Keratinocyte (primary cell): ENCODE measurements around the gene PCDH15. TPM values are rescaled to one million over a fixed set of nuclear protein-coding genes. Genes with fewer than 3 reads are reported as not detected.

Source experiments
- DNase-seq: peaks from one replicate; pipeline ENCODE4 v3.0.0-alpha.2; 2011; ENCODE audit warnings: low read depth, missing footprints, low spot score
- FAIRE-seq: peaks from 2 replicates; lab custom pipeline; 2011; peaks lifted over from hg19 to GRCh38; lab: Jason Lieb, UNC
- H2AFZ ChIP-seq: 2 replicates; pipeline ENCODE4 v1.6.0; 2012; ENCODE audit warnings: low read length, control low read depth, inconsistent platforms; ENCODE audit not compliant: control insufficient read depth
- H3K27ac ChIP-seq: 2 replicates; pipeline ENCODE4 v1.5.1; 2011; ENCODE audit warnings: low read length; ENCODE audit not compliant: control insufficient read depth, insufficient read depth
- H3K27me3 ChIP-seq: 3 replicates; pipeline ENCODE4 v1.6.0; 2011; ENCODE audit warnings: low read length; ENCODE audit not compliant: control insufficient read depth, insufficient read depth; ENCODE audit errors: extremely low read depth
- H3K36me3 ChIP-seq, 2 experiments: 2 replicates in 1 of 2; 3 replicates in 1 of 2; pipeline ENCODE4 v1.5.1; 2011; ENCODE audit warnings: low read length in 2 of 2, mild to moderate bottlenecking in 1 of 2; ENCODE audit not compliant: control insufficient read depth in 2 of 2, insufficient read depth in 2 of 2; ENCODE audit errors: extremely low read depth in 1 of 2
- H3K4me1 ChIP-seq: 3 replicates; pipeline ENCODE4 v1.5.1; 2011; ENCODE audit warnings: low read length; ENCODE audit not compliant: control insufficient read depth, insufficient read depth; ENCODE audit errors: extremely low read depth
- H3K4me2 ChIP-seq: 3 replicates; pipeline ENCODE4 v1.6.0; 2011; ENCODE audit warnings: low read depth, low read length; ENCODE audit not compliant: control insufficient read depth, insufficient read depth; ENCODE audit errors: extremely low read depth
- H3K4me3 ChIP-seq, 3 experiments: fragments of 200-600 bp in 1 of 3; sonication (generic) in 1 of 3; 2 replicates in 2 of 3; 3 replicates in 1 of 3; pipeline ENCODE4 v1.5.1; 2011 to 2016; ENCODE audit warnings: low read length in 3 of 3, mild to moderate bottlenecking in 3 of 3, control low read depth in 2 of 3, inconsistent platforms in 1 of 3, low read depth in 1 of 3, mixed read lengths in 1 of 3, mixed run types in 1 of 3, moderate library complexity in 1 of 3; ENCODE audit not compliant: control insufficient read depth in 2 of 3, insufficient read depth in 2 of 3; ENCODE audit errors: extremely low read depth in 1 of 3
- H3K79me2 ChIP-seq: 2 replicates; pipeline ENCODE4 v1.6.0; 2012; ENCODE audit warnings: low read length; ENCODE audit not compliant: control insufficient read depth, insufficient read depth
- H3K9ac ChIP-seq: 3 replicates; pipeline ENCODE4 v1.6.0; 2011; ENCODE audit warnings: low read length; ENCODE audit not compliant: control insufficient read depth, insufficient read depth; ENCODE audit errors: extremely low read depth
- H3K9me1 ChIP-seq: 3 replicates; pipeline ENCODE4 v1.6.0; 2011; ENCODE audit warnings: low read length; ENCODE audit not compliant: control insufficient read depth, insufficient read depth; ENCODE audit errors: extremely low read depth
- H3K9me3 ChIP-seq: 2 replicates; pipeline ENCODE4 v1.5.1; 2012; ENCODE audit warnings: low read depth, low read length; ENCODE audit not compliant: control insufficient read depth
- H4K20me1 ChIP-seq: 3 replicates; pipeline ENCODE4 v1.6.0; 2011; ENCODE audit warnings: low read length; ENCODE audit not compliant: control insufficient read depth, insufficient read depth; ENCODE audit errors: extremely low read depth
- CTCF ChIP-seq, 3 experiments: IDR thresholded peaks in 1 of 3; conservative IDR thresholded peaks in 1 of 3; optimal IDR thresholded peaks in 1 of 3; 2 replicates in 2 of 3; 3 replicates in 1 of 3; pipeline versions ENCODE3 to v1.5.1; 2011; ENCODE audit warnings: low read length in 3 of 3, mild to moderate bottlenecking in 3 of 3, moderate library complexity in 2 of 3, control low read depth in 1 of 3, inconsistent platforms in 1 of 3; ENCODE audit not compliant: insufficient read depth in 2 of 3; ENCODE audit errors: extremely low read depth in 1 of 3
- EZH2 ChIP-seq: IDR thresholded peaks from one replicate; pipeline ENCODE4 v1.6.1; 2012; ENCODE audit warnings: inconsistent platforms, mild to moderate bottlenecking, low read length, moderate library complexity
- dilution Hi-C: fragments of 300-500 bp; cut with MboI; formaldehyde crosslinking; loops from one replicate; pipeline ENCODE4 v1.7.0; 2020; ENCODE audit warnings: low sequenced_read_pairs; ENCODE audit not compliant: extremely low pct_ligation_motif_present
- polyA plus RNA-seq, 5 experiments: library from polyadenylated mRNA; depleted of rRNA in 3 of 5; stranded (reverse) in 3 of 5; stranded (forward) in 1 of 5; unstranded in 1 of 5; fragments of >200 nt; gene quantifications; 1 replicate in 1 of 5; 2 replicates in 3 of 5; 3 replicates in 1 of 5; pipeline versions ENCODE4 v1.2.1 to v1.2.3, GENCODE V29; 2011 to 2012; ENCODE audit warnings: missing spikeins in 2 of 5, low read depth in 1 of 5, low replicate concordance in 1 of 5

Gene PCDH15
- polyA plus RNA-seq, 1 donor (not counting 4 experiments of a cell fraction or from before 2014, with no cell fraction given): not detected

GRCh38 chr10:54094321-54094720 lies 706.7 kb downstream of the PCDH15 start:
- Histone ChIP-seq H3K27me3 (no peaks in the 10 kb centered on the region), H3K4me1 (no peaks in the 10 kb centered on the region), H2AFZ (no peak overlapping the region), H4K20me1 (no peaks in the 10 kb centered on the region), H3K4me3 (no peak overlapping the region), H3K27ac (no peak overlapping the region), H3K4me2 (no peak overlapping the region), H3K9ac (no peak overlapping the region), H3K36me3 (no peaks in the 10 kb centered on the region), H3K79me2 (no peaks in the 10 kb centered on the region), H3K9me1 (no peaks in the 10 kb centered on the region), H3K9me3 (no peaks in the 10 kb centered on the region)
- no peak for DNase-seq
- dilution Hi-C loops: no loop called here
- TF ChIP-seq CTCF (optimal IDR thresholded peaks at IDR 0.05 in 1 of 3, IDR thresholded peaks at IDR 0.05 in 1 of 3, conservative IDR thresholded peaks at IDR 0.05 in 1 of 3; ENCODE audit: extremely low read depth in 1 of 3, insufficient read depth in 2 of 3, low read length in 3 of 3): no peak
- TF ChIP-seq EZH2: no peak
- no peak for FAIRE-seq

- H3K4me2 ChIP-seq: no peak overlapping the region
- no peak overlapping the region for H3K27ac ChIP-seq
- no peaks in the 10 kb centered on the region for H3K4me1 ChIP-seq
- no peaks in the 10 kb centered on the region for H3K9me1 ChIP-seq
- no peaks in the 10 kb centered on the region for H3K36me3 ChIP-seq
- no peak overlapping the region for H3K9ac ChIP-seq
- TF ChIP-seq EZH2: no peak
- FAIRE-seq (no peak), DNase-seq (no peak)
- H3K79me2 ChIP-seq: no peaks in the 10 kb centered on the region
- dilution Hi-C loops: no loop called here
- no peaks in the 10 kb centered on the region for H3K9me3 ChIP-seq
- no peaks in the 10 kb centered on the region for H4K20me1 ChIP-seq
- H3K27me3 ChIP-seq: no peaks in the 10 kb centered on the region
- no peak overlapping the region for H3K4me3 ChIP-seq
- H2AFZ ChIP-seq: no peak overlapping the region
Observed at GRCh38 chr10:54091237-54091636, 709.8 kb downstream of the PCDH15 start.

GRCh38 chr10:54081950-54082349 lies 719.1 kb downstream of the PCDH15 start:
- H3K27me3 ChIP-seq: no peaks in the 10 kb centered on the region
- no peak for DNase-seq
- H2AFZ ChIP-seq: no peak overlapping the region
- no peaks in the 10 kb centered on the region for H3K9me1 ChIP-seq
- TF ChIP-seq EZH2 (no peak), CTCF (optimal IDR thresholded peaks at IDR 0.05 in 1 of 3, IDR thresholded peaks at IDR 0.05 in 1 of 3, conservative IDR thresholded peaks at IDR 0.05 in 1 of 3; ENCODE audit: extremely low read depth in 1 of 3, insufficient read depth in 2 of 3, low read length in 3 of 3) (no peak)
- H3K4me3 ChIP-seq: no peak overlapping the region
- no peaks in the 10 kb centered on the region for H4K20me1 ChIP-seq
- dilution Hi-C loops: no loop called here
- H3K4me1 ChIP-seq: no peaks in the 10 kb centered on the region
- no peak overlapping the region for H3K9ac ChIP-seq
- no peak overlapping the region for H3K4me2 ChIP-seq
- no peak overlapping the region for H3K27ac ChIP-seq
- H3K36me3 ChIP-seq: no peaks in the 10 kb centered on the region
- FAIRE-seq: no peak
- no peaks in the 10 kb centered on the region for H3K79me2 ChIP-seq
- H3K9me3 ChIP-seq: no peaks in the 10 kb centered on the region
